Measurements from ENCODE around the gene SCAPER.

GRCh38 chr15:76338486-76339304 is 566.4 kb downstream of the SCAPER start:
- TF ChIP-seq CTCF (conservative IDR thresholded peaks at IDR 0.05; ENCODE audit: low read depth, low read length) (no peak), CEBPB (IDR thresholded peaks at IDR 0.05; ENCODE audit: low read depth, low read length) (no peak), POLR2A (IDR thresholded peaks at IDR 0.05; ENCODE audit: low read depth, low read length) (no peak), RAD21 (IDR thresholded peaks at IDR 0.05; ENCODE audit: low read length) (no peak), MAFK (IDR thresholded peaks at IDR 0.05; ENCODE audit: low read depth, low read length) (no peak), CHD1 (IDR thresholded peaks at IDR 0.05; ENCODE audit: low read depth, low read length) (no peak), BHLHE40 (IDR thresholded peaks at IDR 0.05; ENCODE audit: low read depth, low read length) (no peak)
